OCI-LY7 (cell line): ENCODE data around the gene VTI1A.

ENCODE experiments used
- EZH2phosphoT487 ChIP-seq: fragments of 200-600 bp; sonication (generic); IDR thresholded peaks from 2 replicates; pipeline ENCODE4 v1.6.1; 2018; ENCODE audit warnings: low read depth, borderline replicate concordance, mild to moderate bottlenecking, mixed run types, antibody characterized with exemption, low read length, moderate library complexity, mixed read lengths
- TF ChIP-seq, protein P1 (sequence below): fragments of 200-600 bp; sonication (generic); conservative IDR thresholded peaks from 2 replicates; pipeline ENCODE4 v1.5.1; 2014; ENCODE audit warnings: mild to moderate bottlenecking, antibody characterized with exemption, low read length, moderate library complexity, mixed read lengths

DNA sequence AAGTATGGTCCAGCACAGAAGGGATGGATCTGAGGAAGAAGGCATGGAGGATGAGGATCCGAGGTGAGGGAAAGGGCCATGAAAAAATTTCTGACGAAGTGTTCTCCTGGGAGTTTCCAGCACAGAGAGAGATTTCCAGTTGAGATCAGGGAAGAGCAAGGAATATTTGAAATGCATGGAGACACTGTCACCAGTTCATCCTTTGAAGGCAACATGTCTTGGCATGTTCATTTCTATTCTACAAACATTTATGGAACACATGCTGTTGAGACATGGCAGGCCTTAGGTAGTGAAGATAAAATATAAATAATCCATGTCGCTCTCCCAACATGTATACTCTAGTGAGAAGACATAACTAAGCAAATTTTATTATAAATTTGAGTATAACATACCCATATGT is 269.1 kb downstream of the VTI1A start:
- TF ChIP-seq, protein P1, sequence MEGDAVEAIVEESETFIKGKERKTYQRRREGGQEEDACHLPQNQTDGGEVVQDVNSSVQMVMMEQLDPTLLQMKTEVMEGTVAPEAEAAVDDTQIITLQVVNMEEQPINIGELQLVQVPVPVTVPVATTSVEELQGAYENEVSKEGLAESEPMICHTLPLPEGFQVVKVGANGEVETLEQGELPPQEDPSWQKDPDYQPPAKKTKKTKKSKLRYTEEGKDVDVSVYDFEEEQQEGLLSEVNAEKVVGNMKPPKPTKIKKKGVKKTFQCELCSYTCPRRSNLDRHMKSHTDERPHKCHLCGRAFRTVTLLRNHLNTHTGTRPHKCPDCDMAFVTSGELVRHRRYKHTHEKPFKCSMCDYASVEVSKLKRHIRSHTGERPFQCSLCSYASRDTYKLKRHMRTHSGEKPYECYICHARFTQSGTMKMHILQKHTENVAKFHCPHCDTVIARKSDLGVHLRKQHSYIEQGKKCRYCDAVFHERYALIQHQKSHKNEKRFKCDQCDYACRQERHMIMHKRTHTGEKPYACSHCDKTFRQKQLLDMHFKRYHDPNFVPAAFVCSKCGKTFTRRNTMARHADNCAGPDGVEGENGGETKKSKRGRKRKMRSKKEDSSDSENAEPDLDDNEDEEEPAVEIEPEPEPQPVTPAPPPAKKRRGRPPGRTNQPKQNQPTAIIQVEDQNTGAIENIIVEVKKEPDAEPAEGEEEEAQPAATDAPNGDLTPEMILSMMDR: no peak
- no peak for TF ChIP-seq EZH2phosphoT487
